ENCODE measurements around the gene FGF9.

The FGF9 gene

DNA sequence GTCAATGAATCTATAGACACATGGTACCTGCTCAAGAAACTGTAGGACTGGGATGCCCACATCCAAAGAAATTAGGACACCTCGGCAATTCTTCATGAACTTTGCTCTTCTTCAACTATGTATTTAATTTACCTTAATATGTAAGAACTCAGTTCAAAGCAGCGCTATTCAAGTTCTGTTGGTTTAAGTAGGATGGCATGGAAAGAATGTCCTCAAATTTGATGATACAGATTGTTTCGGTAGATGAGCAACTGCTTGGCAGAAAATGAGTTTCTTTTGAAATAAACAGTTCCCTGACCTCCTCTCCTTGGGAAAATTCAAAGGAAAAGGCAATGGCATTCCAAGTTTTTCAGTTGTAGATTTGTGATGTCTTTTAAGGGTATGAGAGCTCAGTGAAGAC lies 36.7 kb downstream of the FGF9 start:
- Histone ChIP-seq H3K9ac (ENCODE audit: low read depth in 1 of 2, low read length in 2 of 2) (no peak overlapping the region), H3K27ac (ENCODE audit: low read depth, low read length) (no peak overlapping the region), H3K4me1 (ENCODE audit: control insufficient read depth in 1 of 2, insufficient read depth in 2 of 2, low read length in 2 of 2) (no peaks in the 10 kb centered on the region), H3K36me3 (ENCODE audit: control insufficient read depth in 1 of 2, insufficient read depth in 2 of 2, low read length in 2 of 2) (no peaks in the 10 kb centered on the region), H3K9me3 (ENCODE audit: control insufficient read depth in 1 of 2, low read length in 2 of 2) (no peaks in the 10 kb centered on the region), H3K4me3 (ENCODE audit: low read depth in 1 of 2, low read length in 2 of 2) (no peak overlapping the region), H3K27me3 (ENCODE audit: control insufficient read depth in 1 of 2, insufficient read depth in 2 of 2, low read length in 2 of 2) (no peaks in the 10 kb centered on the region)

DNA sequence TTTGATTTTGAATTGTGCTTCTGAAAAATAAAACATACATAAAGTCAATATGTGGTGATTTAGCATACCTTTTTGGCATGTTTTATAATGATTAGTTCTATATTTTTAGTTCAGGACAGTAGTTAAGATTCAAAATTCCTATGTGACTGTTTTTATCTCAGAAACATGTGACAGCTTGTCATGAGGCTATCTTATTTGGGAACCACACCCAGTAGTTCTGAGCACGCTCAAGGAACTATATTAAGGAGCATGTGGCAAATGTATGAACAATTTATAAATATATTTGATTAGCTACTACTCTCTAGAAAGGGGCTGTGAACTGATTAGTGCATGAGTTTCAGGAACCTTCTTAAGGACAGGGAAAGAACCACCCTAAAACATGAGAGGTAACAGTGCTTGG lies 38.8 kb downstream of the FGF9 start:
- Histone ChIP-seq H3K36me3 (ENCODE audit: control insufficient read depth in 1 of 2, insufficient read depth in 2 of 2, low read length in 2 of 2) (no peaks in the 10 kb centered on the region), H3K27me3 (ENCODE audit: control insufficient read depth in 1 of 2, insufficient read depth in 2 of 2, low read length in 2 of 2) (no peaks in the 10 kb centered on the region), H3K9ac (ENCODE audit: low read depth in 1 of 2, low read length in 2 of 2) (no peak overlapping the region), H3K4me3 (ENCODE audit: low read depth in 1 of 2, low read length in 2 of 2) (no peak overlapping the region), H3K27ac (ENCODE audit: low read depth, low read length) (no peak overlapping the region), H3K9me3 (ENCODE audit: control insufficient read depth in 1 of 2, low read length in 2 of 2) (no peaks in the 10 kb centered on the region), H3K4me1 (ENCODE audit: control insufficient read depth in 1 of 2, insufficient read depth in 2 of 2, low read length in 2 of 2) (no peaks in the 10 kb centered on the region)

- no peak overlapping the region for H3K4me3 ChIP-seq (ENCODE audit: low read depth in 1 of 2, low read length in 2 of 2)
- H3K27me3 ChIP-seq (ENCODE audit: control insufficient read depth in 1 of 2, insufficient read depth in 2 of 2, low read length in 2 of 2), result no peaks in the 10 kb centered on the region
- no peaks in the 10 kb centered on the region for H3K9me3 ChIP-seq (ENCODE audit: control insufficient read depth in 1 of 2, low read length in 2 of 2)
- H3K4me1 ChIP-seq (ENCODE audit: control insufficient read depth in 1 of 2, insufficient read depth in 2 of 2, low read length in 2 of 2), result no peaks in the 10 kb centered on the region
- H3K9ac ChIP-seq (ENCODE audit: low read depth in 1 of 2, low read length in 2 of 2), result no peak overlapping the region
- H3K36me3 ChIP-seq (ENCODE audit: control insufficient read depth in 1 of 2, insufficient read depth in 2 of 2, low read length in 2 of 2), result no peaks in the 10 kb centered on the region
- no peak overlapping the region for H3K27ac ChIP-seq (ENCODE audit: low read depth, low read length)
These were observed 39.3 kb downstream of the FGF9 start for GRCh38 chr13:21710163-21710562.

- H3K4me3 ChIP-seq (ENCODE audit: low read depth in 1 of 2, low read length in 2 of 2), result no peak overlapping the region
- H3K4me1 ChIP-seq (ENCODE audit: control insufficient read depth in 1 of 2, insufficient read depth in 2 of 2, low read length in 2 of 2), result no peaks in the 10 kb centered on the region
- H3K36me3 ChIP-seq (ENCODE audit: control insufficient read depth in 1 of 2, insufficient read depth in 2 of 2, low read length in 2 of 2), result no peaks in the 10 kb centered on the region
- peaks cover 0 to 3% of the 10 kb centered on the region in 2 donors for H3K27me3 ChIP-seq (ENCODE audit: control insufficient read depth in 1 of 2, insufficient read depth in 2 of 2, low read length in 2 of 2)
- H3K9ac ChIP-seq (ENCODE audit: low read depth in 1 of 2, low read length in 2 of 2), result no peak overlapping the region
- no peaks in the 10 kb centered on the region for H3K9me3 ChIP-seq (ENCODE audit: control insufficient read depth in 1 of 2, low read length in 2 of 2)
- H3K27ac ChIP-seq (ENCODE audit: low read depth, low read length), result no peak overlapping the region
These were observed 46.9 kb downstream of the FGF9 start for GRCh38 chr13:21717817-21718216.

- peaks cover 0 to 3% of the 10 kb centered on the region in 2 donors for H3K27me3 ChIP-seq (ENCODE audit: control insufficient read depth in 1 of 2, insufficient read depth in 2 of 2, low read length in 2 of 2)
- no peak overlapping the region for H3K4me3 ChIP-seq (ENCODE audit: low read depth in 1 of 2, low read length in 2 of 2)
- H3K9me3 ChIP-seq (ENCODE audit: control insufficient read depth in 1 of 2, low read length in 2 of 2), result no peaks in the 10 kb centered on the region
- no peak overlapping the region for H3K27ac ChIP-seq (ENCODE audit: low read depth, low read length)
- H3K9ac ChIP-seq (ENCODE audit: low read depth in 1 of 2, low read length in 2 of 2), result no peak overlapping the region
- no peaks in the 10 kb centered on the region for H3K36me3 ChIP-seq (ENCODE audit: control insufficient read depth in 1 of 2, insufficient read depth in 2 of 2, low read length in 2 of 2)
- H3K4me1 ChIP-seq (ENCODE audit: control insufficient read depth in 1 of 2, insufficient read depth in 2 of 2, low read length in 2 of 2), result no peaks in the 10 kb centered on the region
These were observed 48.6 kb downstream of the FGF9 start for GRCh38 chr13:21719463-21719862.

- Histone ChIP-seq H3K4me1 (ENCODE audit: control insufficient read depth in 1 of 2, insufficient read depth in 2 of 2, low read length in 2 of 2) (no peaks in the 10 kb centered on the region), H3K9me3 (ENCODE audit: control insufficient read depth in 1 of 2, low read length in 2 of 2) (no peaks in the 10 kb centered on the region), H3K36me3 (ENCODE audit: control insufficient read depth in 1 of 2, insufficient read depth in 2 of 2, low read length in 2 of 2) (no peaks in the 10 kb centered on the region), H3K4me3 (ENCODE audit: low read depth in 1 of 2, low read length in 2 of 2) (no peak overlapping the region), H3K27ac (ENCODE audit: low read depth, low read length) (no peak overlapping the region), H3K27me3 (ENCODE audit: control insufficient read depth in 1 of 2, insufficient read depth in 2 of 2, low read length in 2 of 2) (peaks cover 0 to 3% of the 10 kb centered on the region in 2 donors), H3K9ac (ENCODE audit: low read depth in 1 of 2, low read length in 2 of 2) (no peak overlapping the region)
These were observed 53.1 kb downstream of the FGF9 start for GRCh38 chr13:21723807-21724505.

GRCh38 chr13:21730186-21730880 lies 59.5 kb downstream of the FGF9 start:
- Histone ChIP-seq H3K9me3 (ENCODE audit: control insufficient read depth in 1 of 2, low read length in 2 of 2) (peaks cover 3 to 5% of the 10 kb centered on the region in 2 donors), H3K36me3 (ENCODE audit: control insufficient read depth in 1 of 2, insufficient read depth in 2 of 2, low read length in 2 of 2) (no peaks in the 10 kb centered on the region), H3K27me3 (ENCODE audit: control insufficient read depth in 1 of 2, insufficient read depth in 2 of 2, low read length in 2 of 2) (no peaks in the 10 kb centered on the region), H3K4me3 (ENCODE audit: low read depth in 1 of 2, low read length in 2 of 2) (no peak overlapping the region), H3K4me1 (ENCODE audit: control insufficient read depth in 1 of 2, insufficient read depth in 2 of 2, low read length in 2 of 2) (peaks cover 14 to 15% of the 10 kb centered on the region in 2 donors), H3K27ac (ENCODE audit: low read depth, low read length) (no peak overlapping the region), H3K9ac (ENCODE audit: low read depth in 1 of 2, low read length in 2 of 2) (no peak overlapping the region)

DNA sequence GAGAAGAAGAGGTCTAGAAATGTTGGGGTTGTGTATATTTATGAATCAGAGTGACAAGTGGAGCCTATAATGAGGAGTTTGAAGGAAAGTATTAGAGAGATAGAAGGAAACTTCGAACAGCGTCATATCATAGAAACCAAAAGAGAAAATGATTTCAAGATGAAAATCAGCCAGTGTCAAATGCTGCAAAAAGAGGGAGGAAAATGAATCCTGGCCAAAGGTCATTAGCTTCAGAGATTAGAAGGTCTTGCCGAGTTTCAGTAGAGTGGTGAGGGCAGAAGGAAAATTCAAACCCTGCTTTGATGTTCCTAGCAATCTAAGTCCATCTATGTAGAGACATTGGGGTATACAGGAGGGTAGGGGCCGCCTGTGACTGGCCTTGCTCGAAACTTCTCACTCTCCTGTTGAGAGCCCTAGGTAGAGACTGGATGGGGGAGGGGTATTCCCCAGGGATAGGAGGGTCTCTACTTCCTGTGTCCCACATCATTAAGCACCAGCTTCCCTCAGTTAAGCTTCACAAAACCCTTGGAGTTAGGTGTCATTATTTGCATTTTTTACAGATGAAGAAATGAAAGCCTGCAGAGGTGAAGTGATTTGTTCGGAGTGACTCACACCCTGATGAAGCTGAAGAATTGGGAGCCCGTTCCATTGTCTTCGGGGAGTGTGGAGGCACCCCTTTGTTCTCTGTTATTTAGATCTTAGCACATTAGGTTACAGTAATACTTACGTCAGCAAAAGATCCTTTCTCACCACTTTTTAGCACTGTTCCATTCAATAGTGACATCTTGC lies 62.8 kb downstream of the FGF9 start:
- Histone ChIP-seq H3K36me3 (ENCODE audit: control insufficient read depth in 1 of 2, insufficient read depth in 2 of 2, low read length in 2 of 2) (no peaks in the 10 kb centered on the region), H3K9ac (ENCODE audit: low read depth in 1 of 2, low read length in 2 of 2) (no peak overlapping the region), H3K4me1 (ENCODE audit: control insufficient read depth in 1 of 2, insufficient read depth in 2 of 2, low read length in 2 of 2) (peaks cover 14 to 15% of the 10 kb centered on the region in 2 donors), H3K27ac (ENCODE audit: low read depth, low read length) (no peak overlapping the region), H3K9me3 (ENCODE audit: control insufficient read depth in 1 of 2, low read length in 2 of 2) (peaks cover 3 to 5% of the 10 kb centered on the region in 2 donors), H3K4me3 (ENCODE audit: low read depth in 1 of 2, low read length in 2 of 2) (no peak overlapping the region), H3K27me3 (ENCODE audit: control insufficient read depth in 1 of 2, insufficient read depth in 2 of 2, low read length in 2 of 2) (no peaks in the 10 kb centered on the region)

- Histone ChIP-seq H3K36me3 (ENCODE audit: control insufficient read depth in 1 of 2, insufficient read depth in 2 of 2, low read length in 2 of 2) (no peaks in the 10 kb centered on the region), H3K4me3 (ENCODE audit: low read depth in 1 of 2, low read length in 2 of 2) (no peak overlapping the region), H3K9ac (ENCODE audit: low read depth in 1 of 2, low read length in 2 of 2) (no peak overlapping the region), H3K27ac (ENCODE audit: low read depth, low read length) (no peak overlapping the region), H3K9me3 (ENCODE audit: control insufficient read depth in 1 of 2, low read length in 2 of 2) (peaks cover 3 to 5% of the 10 kb centered on the region in 2 donors), H3K27me3 (ENCODE audit: control insufficient read depth in 1 of 2, insufficient read depth in 2 of 2, low read length in 2 of 2) (no peaks in the 10 kb centered on the region), H3K4me1 (ENCODE audit: control insufficient read depth in 1 of 2, insufficient read depth in 2 of 2, low read length in 2 of 2) (peaks cover 22% of the 10 kb centered on the region in 2 donors)
These were observed 64.1 kb downstream of the FGF9 start for GRCh38 chr13:21734961-21735360.

Data from duodenal mucosa (tissue), 2 donors.